ENCODE measurements around the gene GRIN3B.

GRIN3B gene

DNA sequence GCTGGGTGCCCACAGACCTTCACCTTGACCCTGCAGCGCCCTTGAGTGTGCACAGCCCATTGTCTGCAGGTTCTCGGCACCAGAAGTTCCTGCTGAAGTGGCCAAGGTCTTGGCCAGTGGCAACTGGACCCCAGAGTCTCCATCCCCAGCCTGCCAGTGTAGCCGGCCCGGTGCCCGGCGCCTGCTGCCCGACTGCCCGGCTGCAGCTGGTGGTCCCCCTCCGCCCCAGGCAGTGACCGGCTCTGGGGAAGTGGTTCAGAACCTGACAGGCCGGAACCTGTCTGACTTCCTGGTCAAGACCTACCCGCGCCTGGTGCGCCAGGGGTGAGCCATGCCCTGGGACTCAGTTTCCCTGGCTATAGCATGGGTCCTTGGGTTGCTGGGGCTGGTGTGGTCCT is 54.8 kb downstream of the GRIN3B start:
- H3K4me3 ChIP-seq (ENCODE audit: low read length), result no peak overlapping the region
- no peak for DNase-seq (ENCODE audit: low read depth)
- TF ChIP-seq, protein P1, sequence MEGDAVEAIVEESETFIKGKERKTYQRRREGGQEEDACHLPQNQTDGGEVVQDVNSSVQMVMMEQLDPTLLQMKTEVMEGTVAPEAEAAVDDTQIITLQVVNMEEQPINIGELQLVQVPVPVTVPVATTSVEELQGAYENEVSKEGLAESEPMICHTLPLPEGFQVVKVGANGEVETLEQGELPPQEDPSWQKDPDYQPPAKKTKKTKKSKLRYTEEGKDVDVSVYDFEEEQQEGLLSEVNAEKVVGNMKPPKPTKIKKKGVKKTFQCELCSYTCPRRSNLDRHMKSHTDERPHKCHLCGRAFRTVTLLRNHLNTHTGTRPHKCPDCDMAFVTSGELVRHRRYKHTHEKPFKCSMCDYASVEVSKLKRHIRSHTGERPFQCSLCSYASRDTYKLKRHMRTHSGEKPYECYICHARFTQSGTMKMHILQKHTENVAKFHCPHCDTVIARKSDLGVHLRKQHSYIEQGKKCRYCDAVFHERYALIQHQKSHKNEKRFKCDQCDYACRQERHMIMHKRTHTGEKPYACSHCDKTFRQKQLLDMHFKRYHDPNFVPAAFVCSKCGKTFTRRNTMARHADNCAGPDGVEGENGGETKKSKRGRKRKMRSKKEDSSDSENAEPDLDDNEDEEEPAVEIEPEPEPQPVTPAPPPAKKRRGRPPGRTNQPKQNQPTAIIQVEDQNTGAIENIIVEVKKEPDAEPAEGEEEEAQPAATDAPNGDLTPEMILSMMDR (conservative IDR thresholded peaks at IDR 0.05; ENCODE audit: low read length), result no peak

DNA sequence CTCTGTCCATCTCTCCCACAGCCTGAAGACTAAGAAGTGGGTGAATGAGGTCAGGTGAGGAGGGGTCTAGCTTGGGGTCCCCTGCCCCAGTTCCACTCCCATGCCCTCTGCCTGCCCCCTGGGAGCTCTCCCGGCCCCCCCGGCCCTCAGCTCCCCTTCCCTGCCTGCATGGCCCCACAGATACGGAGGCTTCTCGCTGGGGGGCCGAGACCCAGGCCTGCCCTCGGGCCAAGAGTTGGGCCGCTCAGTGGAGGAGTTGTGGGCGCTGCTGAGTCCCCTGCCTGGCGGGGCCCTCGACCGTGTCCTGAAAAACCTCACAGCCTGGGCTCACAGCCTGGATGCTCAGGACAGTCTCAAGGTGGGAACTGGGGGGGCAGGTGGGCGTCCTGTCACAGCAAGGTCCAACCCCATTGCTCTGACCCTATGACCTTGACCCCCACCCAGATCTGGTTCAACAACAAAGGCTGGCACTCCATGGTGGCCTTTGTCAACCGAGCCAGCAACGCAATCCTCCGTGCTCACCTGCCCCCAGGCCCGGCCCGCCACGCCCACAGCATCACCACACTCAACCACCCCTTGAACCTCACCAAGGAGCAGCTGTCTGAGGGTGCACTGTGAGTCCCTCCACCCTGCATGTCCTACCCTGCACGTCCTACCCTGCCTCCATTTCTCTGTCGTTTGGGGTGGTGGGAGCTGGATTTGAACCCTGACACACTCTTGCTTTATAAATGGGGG is 55.8 kb downstream of the GRIN3B start:
- TF ChIP-seq, protein P1 (conservative IDR thresholded peaks at IDR 0.05; ENCODE audit: low read length), result no peak
- H3K4me3 ChIP-seq (ENCODE audit: low read length), result no peak overlapping the region
- DNase-seq (ENCODE audit: low read depth), result no peak

DNA sequence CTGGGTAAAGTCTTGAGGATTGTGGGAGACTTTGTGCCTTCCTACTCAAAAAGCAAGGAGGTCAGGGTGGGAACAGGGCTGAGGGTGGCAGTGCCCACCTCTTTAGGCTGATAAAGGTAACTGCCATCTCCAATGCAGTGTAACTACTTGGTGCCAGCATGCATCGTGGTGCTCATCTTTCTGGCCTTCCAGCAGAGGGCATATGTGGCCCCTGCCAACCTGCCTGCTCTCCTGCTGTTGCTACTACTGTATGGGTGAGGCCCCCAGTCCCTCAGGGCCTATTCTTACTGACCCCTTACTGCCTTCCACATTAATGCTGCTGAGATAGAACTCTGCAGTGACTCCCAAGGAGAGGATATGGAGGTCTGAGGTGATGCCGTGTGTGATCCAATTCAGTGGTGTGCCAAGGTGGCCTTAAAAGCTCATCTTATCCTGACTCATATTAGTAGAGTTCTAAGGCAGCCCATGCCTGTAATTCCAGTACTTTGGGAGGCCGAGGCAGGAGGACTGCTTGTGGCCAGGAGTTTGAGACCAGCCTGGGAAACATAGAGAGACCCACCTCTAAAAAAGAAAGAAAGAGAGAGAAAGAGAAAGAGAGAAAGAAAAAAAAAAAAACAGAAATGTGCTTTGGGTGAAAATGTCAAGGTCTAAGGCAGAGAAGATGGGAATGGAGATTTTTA is 57.1 kb downstream of the GRIN3B start:
- DNase-seq (ENCODE audit: low read depth), result peak; percentile 67
- H3K4me3 ChIP-seq (ENCODE audit: low read length), result no peak overlapping the region
- TF ChIP-seq, protein P1 (conservative IDR thresholded peaks at IDR 0.05; ENCODE audit: low read length), result no peak

DNA sequence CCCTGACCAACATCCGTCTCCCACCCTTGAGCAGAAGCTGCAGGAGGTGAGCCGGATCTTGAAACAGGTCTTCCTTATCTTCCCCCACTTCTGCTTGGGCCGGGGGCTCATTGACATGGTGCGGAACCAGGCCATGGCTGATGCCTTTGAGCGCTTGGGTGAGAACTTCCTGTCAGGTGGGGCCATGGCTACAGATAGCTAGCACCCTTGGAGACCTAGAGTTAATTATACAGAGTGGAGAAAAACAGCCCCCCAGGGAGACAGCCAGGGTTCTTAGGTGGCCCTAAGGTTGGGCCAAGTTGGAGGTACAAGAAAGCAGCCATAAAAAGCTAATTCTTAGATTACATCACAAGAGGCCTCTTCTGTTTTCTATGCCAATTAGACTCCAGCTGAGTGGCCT is 57.9 kb downstream of the GRIN3B start:
- no peak for DNase-seq (ENCODE audit: low read depth)
- H3K4me3 ChIP-seq (ENCODE audit: low read length), result no peak overlapping the region
- TF ChIP-seq, protein P1 (conservative IDR thresholded peaks at IDR 0.05; ENCODE audit: low read length), result no peak
